SK-N-SH treated with all-trans-retinoic acid at 6 μM for 48 hours (cell line): ENCODE measurements around the gene RGS7.
"Not testable (repeated sequence)": the region's sequence is repeated elsewhere in the genome, so short reads cannot be mapped to it uniquely, and the experiment has no call there.

Experiments
- ATAC-seq: fragments of 200-7000 bp; cut with Tn5 transposase; 3 replicates; pipeline ENCODE4 v1.9.1; 2020; ENCODE audit warnings: mild to moderate bottlenecking, moderate library complexity
- ARNTL ChIP-seq: fragments of 450-650 bp; formaldehyde crosslinking; IDR thresholded peaks from 2 replicates; pipeline ENCODE4 v1.5.0; 2020; ENCODE audit warnings: low read depth, mild to moderate bottlenecking, moderate library complexity, borderline replicate concordance
- BACH2 ChIP-seq: fragments of 250-450 bp; sonication (Bioruptor Pico); IDR thresholded peaks from 2 replicates; pipeline ENCODE4 v1.9.0; 2021; ENCODE audit warnings: mild to moderate bottlenecking, borderline replicate concordance
- CSDC2 ChIP-seq: fragments of 250-450 bp; sonication (Bioruptor Pico); IDR thresholded peaks from 2 replicates; pipeline ENCODE4 v1.5.0; 2020; ENCODE audit warnings: mild to moderate bottlenecking, moderate library complexity
- ESRRG ChIP-seq: fragments of 250-450 bp; sonication (Bioruptor Pico); IDR thresholded peaks from 2 replicates; pipeline ENCODE4 v1.6.1; 2021; ENCODE audit warnings: mild to moderate bottlenecking
- GLIS3 ChIP-seq: fragments of 250-450 bp; sonication (Bioruptor Pico); IDR thresholded peaks from 2 replicates; pipeline ENCODE4 v1.5.0; 2020; ENCODE audit warnings: mild to moderate bottlenecking, moderate library complexity
- ISL1 ChIP-seq: fragments of 250-450 bp; sonication (Bioruptor Pico); IDR thresholded peaks from 2 replicates; pipeline ENCODE4 v2.1.2; 2022; ENCODE audit warnings: mild to moderate bottlenecking, moderate library complexity
- PPARA ChIP-seq: fragments of 250-450 bp; sonication (Bioruptor Pico); IDR thresholded peaks from 2 replicates; pipeline ENCODE4 v1.5.0; 2020; ENCODE audit warnings: mild to moderate bottlenecking, borderline replicate concordance
- RARB ChIP-seq: fragments of 250-450 bp; sonication (Bioruptor Pico); IDR thresholded peaks from 2 replicates; pipeline ENCODE4 v1.8.0; 2021; ENCODE audit warnings: mild to moderate bottlenecking, moderate library complexity
- SNAI2 ChIP-seq: fragments of 250-450 bp; sonication (Bioruptor Pico); IDR thresholded peaks from 2 replicates; pipeline ENCODE4 v1.5.0; 2020; ENCODE audit warnings: mild to moderate bottlenecking, moderate library complexity
- TCF4 ChIP-seq: fragments of 250-450 bp; sonication (Bioruptor Pico); IDR thresholded peaks from 2 replicates; pipeline ENCODE4 v1.8.0; 2021; ENCODE audit warnings: mild to moderate bottlenecking, moderate library complexity, borderline replicate concordance
- TOX ChIP-seq: fragments of 250-450 bp; sonication (Bioruptor Pico); IDR thresholded peaks from 2 replicates; pipeline ENCODE4 v1.8.0; 2021; ENCODE audit warnings: mild to moderate bottlenecking, moderate library complexity, borderline replicate concordance
- ZC3H10 ChIP-seq: fragments of 250-450 bp; sonication (Bioruptor Pico); IDR thresholded peaks from 2 replicates; pipeline ENCODE4 v1.5.1; 2021; ENCODE audit warnings: mild to moderate bottlenecking, moderate library complexity
- ZFP3 ChIP-seq: fragments of 250-450 bp; sonication (Bioruptor Pico); IDR thresholded peaks from 2 replicates; pipeline ENCODE4 v1.5.0; 2020; ENCODE audit warnings: mild to moderate bottlenecking, moderate library complexity
- ZNF565 ChIP-seq: fragments of 450-650 bp; formaldehyde crosslinking; conservative IDR thresholded peaks from 2 replicates; pipeline ENCODE4 v1.5.0; 2020; ENCODE audit warnings: low read depth, mild to moderate bottlenecking, moderate library complexity
- ZNF8 ChIP-seq: fragments of 450-650 bp; formaldehyde crosslinking; IDR thresholded peaks from 2 replicates; pipeline ENCODE4 v1.5.0; 2020; ENCODE audit warnings: mild to moderate bottlenecking, moderate library complexity
- TF ChIP-seq, protein P1 (sequence below): fragments of 250-450 bp; sonication (Bioruptor Pico); IDR thresholded peaks from 2 replicates; pipeline ENCODE4 v1.8.0; 2020; ENCODE audit warnings: mild to moderate bottlenecking, moderate library complexity, borderline replicate concordance
- TF ChIP-seq, protein P2 (sequence below): fragments of 250-450 bp; sonication (Bioruptor Pico); IDR thresholded peaks from 2 replicates; pipeline ENCODE4 v1.5.0; 2020; ENCODE audit warnings: mild to moderate bottlenecking, moderate library complexity
- TF ChIP-seq, protein P3 (sequence below): fragments of 250-450 bp; sonication (Bioruptor Pico); IDR thresholded peaks from 2 replicates; pipeline ENCODE4 v1.5.1; 2021; ENCODE audit warnings: mild to moderate bottlenecking, moderate library complexity
- TF ChIP-seq, protein P4 (sequence below): fragments of 250-450 bp; sonication (Bioruptor Pico); IDR thresholded peaks from 2 replicates; pipeline ENCODE4 v1.5.1; 2020; ENCODE audit warnings: low read depth, mild to moderate bottlenecking, moderate library complexity

The RGS7 gene

DNA sequence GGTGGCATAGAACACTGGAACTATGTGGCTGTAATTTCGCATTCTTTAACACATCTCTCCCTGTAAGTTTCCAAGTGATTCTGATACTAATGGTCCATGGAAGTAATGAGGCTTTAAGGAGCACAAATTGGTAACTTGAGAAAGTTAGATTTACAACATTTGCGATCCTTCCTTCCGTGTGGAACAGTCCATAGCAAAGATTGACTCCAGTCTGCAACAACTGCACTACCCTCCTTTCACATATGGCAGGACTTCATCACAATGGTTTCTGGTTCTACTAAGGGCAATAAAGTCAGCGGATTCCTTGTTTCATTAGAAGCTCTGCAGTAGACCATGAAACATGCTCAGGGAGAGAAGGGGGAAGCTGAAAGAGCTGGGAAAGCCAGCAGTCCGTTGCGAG lies 261.2 kb downstream of the RGS7 start:
- TF ChIP-seq, protein P1, sequence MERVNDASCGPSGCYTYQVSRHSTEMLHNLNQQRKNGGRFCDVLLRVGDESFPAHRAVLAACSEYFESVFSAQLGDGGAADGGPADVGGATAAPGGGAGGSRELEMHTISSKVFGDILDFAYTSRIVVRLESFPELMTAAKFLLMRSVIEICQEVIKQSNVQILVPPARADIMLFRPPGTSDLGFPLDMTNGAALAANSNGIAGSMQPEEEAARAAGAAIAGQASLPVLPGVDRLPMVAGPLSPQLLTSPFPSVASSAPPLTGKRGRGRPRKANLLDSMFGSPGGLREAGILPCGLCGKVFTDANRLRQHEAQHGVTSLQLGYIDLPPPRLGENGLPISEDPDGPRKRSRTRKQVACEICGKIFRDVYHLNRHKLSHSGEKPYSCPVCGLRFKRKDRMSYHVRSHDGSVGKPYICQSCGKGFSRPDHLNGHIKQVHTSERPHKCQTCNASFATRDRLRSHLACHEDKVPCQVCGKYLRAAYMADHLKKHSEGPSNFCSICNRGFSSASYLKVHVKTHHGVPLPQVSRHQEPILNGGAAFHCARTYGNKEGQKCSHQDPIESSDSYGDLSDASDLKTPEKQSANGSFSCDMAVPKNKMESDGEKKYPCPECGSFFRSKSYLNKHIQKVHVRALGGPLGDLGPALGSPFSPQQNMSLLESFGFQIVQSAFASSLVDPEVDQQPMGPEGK (CRISPR knock-in tag) = no peak
- no peak for TF ChIP-seq RARB (CRISPR knock-in tag)
- ATAC-seq = no peak

DNA sequence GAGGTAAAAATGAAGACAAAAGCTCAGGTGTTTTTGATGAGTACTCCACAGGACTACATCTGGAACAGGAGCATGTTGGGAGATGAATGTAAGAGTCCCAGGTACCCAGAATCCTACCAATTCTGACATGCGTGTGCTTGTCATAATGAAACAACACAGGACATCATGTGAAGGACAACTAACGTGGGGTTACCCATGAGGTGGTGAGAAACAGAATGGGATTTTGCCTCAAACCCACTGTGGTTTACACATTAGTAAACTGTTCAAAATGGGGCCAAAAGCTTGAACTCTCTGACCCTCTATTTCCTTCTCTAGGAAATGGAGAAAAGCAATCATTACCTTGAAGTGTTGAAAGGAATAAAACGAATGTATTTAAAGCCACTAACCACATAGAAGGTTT lies 266.2 kb downstream of the RGS7 start:
- TF ChIP-seq ZFP3 (CRISPR knock-in tag) (no peak), TCF4 (CRISPR knock-in tag) (no peak), ZNF8 (CRISPR knock-in tag) (no peak), ESRRG (CRISPR knock-in tag) (no peak), SNAI2 (CRISPR knock-in tag) (no peak), ISL1 (no peak), CSDC2 (CRISPR knock-in tag) (no peak), PPARA (CRISPR knock-in tag) (no peak), RARB (CRISPR knock-in tag) (no peak), GLIS3 (CRISPR knock-in tag) (no peak), ARNTL (CRISPR knock-in tag) (no peak), ZNF565 (CRISPR knock-in tag) (no peak), ZC3H10 (CRISPR knock-in tag) (no peak), TOX (CRISPR knock-in tag) (no peak)
- TF ChIP-seq, protein P2, sequence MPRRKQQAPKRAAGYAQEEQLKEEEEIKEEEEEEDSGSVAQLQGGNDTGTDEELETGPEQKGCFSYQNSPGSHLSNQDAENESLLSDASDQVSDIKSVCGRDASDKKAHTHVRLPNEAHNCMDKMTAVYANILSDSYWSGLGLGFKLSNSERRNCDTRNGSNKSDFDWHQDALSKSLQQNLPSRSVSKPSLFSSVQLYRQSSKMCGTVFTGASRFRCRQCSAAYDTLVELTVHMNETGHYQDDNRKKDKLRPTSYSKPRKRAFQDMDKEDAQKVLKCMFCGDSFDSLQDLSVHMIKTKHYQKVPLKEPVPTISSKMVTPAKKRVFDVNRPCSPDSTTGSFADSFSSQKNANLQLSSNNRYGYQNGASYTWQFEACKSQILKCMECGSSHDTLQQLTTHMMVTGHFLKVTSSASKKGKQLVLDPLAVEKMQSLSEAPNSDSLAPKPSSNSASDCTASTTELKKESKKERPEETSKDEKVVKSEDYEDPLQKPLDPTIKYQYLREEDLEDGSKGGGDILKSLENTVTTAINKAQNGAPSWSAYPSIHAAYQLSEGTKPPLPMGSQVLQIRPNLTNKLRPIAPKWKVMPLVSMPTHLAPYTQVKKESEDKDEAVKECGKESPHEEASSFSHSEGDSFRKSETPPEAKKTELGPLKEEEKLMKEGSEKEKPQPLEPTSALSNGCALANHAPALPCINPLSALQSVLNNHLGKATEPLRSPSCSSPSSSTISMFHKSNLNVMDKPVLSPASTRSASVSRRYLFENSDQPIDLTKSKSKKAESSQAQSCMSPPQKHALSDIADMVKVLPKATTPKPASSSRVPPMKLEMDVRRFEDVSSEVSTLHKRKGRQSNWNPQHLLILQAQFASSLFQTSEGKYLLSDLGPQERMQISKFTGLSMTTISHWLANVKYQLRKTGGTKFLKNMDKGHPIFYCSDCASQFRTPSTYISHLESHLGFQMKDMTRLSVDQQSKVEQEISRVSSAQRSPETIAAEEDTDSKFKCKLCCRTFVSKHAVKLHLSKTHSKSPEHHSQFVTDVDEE = no peak
- TF ChIP-seq, protein P3, sequence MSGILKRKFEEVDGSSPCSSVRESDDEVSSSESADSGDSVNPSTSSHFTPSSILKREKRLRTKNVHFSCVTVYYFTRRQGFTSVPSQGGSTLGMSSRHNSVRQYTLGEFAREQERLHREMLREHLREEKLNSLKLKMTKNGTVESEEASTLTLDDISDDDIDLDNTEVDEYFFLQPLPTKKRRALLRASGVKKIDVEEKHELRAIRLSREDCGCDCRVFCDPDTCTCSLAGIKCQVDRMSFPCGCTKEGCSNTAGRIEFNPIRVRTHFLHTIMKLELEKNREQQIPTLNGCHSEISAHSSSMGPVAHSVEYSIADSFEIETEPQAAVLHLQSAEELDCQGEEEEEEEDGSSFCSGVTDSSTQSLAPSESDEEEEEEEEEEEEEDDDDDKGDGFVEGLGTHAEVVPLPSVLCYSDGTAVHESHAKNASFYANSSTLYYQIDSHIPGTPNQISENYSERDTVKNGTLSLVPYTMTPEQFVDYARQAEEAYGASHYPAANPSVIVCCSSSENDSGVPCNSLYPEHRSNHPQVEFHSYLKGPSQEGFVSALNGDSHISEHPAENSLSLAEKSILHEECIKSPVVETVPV (CRISPR knock-in tag) = no peak
- TF ChIP-seq, protein P1 (CRISPR knock-in tag) = no peak
- TF ChIP-seq, protein P4, sequence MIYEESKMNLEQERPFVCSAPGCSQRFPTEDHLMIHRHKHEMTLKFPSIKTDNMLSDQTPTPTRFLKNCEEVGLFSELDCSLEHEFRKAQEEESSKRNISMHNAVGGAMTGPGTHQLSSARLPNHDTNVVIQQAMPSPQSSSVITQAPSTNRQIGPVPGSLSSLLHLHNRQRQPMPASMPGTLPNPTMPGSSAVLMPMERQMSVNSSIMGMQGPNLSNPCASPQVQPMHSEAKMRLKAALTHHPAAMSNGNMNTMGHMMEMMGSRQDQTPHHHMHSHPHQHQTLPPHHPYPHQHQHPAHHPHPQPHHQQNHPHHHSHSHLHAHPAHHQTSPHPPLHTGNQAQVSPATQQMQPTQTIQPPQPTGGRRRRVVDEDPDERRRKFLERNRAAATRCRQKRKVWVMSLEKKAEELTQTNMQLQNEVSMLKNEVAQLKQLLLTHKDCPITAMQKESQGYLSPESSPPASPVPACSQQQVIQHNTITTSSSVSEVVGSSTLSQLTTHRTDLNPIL (CRISPR knock-in tag) = no peak
- no peak for ATAC-seq

DNA sequence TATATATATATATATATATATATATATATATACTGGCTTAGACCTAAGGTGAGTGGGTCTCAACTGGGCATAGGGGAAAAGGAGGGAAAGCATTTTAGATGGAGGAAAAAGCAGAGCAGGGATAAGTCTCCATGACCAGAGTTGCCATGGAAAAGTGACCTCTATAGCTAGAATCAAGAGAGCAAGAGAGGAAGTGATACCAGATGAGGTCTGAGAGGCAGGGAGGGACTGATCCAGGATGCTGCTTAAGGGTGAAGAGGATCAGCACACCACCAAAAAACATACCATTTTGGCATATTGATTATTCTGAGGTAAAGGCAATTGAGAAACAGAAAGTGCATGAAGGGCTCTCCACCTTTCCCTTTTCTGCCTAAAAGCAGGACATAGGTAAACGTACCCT lies 267.9 kb downstream of the RGS7 start:
- not testable (repeated sequence) for ATAC-seq

DNA sequence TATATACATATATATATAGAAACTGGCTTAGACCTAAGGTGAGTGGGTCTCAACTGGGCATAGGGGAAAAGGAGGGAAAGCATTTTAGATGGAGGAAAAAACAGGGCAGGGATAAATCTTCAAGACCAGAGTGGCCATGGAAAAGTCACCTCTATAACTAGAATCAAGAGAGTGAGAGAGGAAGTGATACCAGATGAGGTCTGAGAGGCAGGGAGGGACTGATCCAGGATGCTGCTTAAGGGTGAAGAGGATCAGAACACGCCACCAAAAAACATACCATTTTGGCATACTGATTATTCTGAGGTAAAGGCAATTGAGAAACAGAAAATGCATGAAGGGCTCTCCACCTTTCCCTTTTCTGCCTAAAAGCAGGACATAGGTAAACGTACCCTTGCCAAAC lies 268.9 kb downstream of the RGS7 start:
- ATAC-seq = not testable (repeated sequence)

DNA sequence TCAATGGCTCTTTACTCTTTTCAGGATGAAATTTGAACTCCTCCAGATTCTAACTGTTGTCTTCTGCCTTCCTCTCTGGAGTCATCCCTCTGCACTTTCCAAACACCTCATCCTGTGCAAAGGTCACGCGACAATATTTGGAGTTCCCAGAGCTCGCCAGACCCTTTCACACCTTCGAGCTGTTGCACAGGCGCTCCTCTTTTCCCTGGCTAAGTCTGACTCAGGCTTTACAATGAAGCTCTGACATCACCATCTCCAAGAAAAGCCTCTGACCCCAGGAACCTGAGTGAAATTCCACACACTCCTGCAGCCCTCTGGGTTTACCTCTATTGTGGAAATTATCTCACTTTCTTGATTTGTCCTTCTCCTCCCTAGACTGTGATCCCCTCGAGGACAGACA lies 270.3 kb downstream of the RGS7 start:
- TF ChIP-seq, protein P2 = no peak
- TF ChIP-seq BACH2 (CRISPR knock-in tag) (no peak), ARNTL (CRISPR knock-in tag) (no peak), SNAI2 (CRISPR knock-in tag) (no peak)
- no peak for ATAC-seq
